MM.1S (cell line): ENCODE data around the gene RHOT1.
"Not testable (repeated sequence)": the region's sequence is repeated elsewhere in the genome, so short reads cannot be mapped to it uniquely, and the experiment has no call there.

Source experiments
- DNase-seq: peaks from one replicate; pipeline ENCODE4 v3.0.0-alpha.2; 2015
- H2AFZ ChIP-seq: fragments of 300-600 bp; sonication (generic); 2 replicates; pipeline ENCODE4 v1.6.0; 2016; ENCODE audit warnings: antibody characterized with exemption, low read length
- H3F3A ChIP-seq: fragments of 300-600 bp; sonication (generic); 2 replicates; pipeline ENCODE4 v1.6.1; 2016; ENCODE audit warnings: mild to moderate bottlenecking, antibody characterized with exemption, low read length, moderate library complexity, mixed read lengths; ENCODE audit not compliant: insufficient read depth
- H3K27ac ChIP-seq: fragments of 300-600 bp; sonication (generic); 2 replicates; pipeline ENCODE4 v1.5.1; 2016; ENCODE audit warnings: mild to moderate bottlenecking, low read length
- H3K27me3 ChIP-seq: fragments of 300-600 bp; sonication (generic); replicated peaks from 2 replicates; pipeline ENCODE4 v1.6.0; 2016; ENCODE audit warnings: low read length; ENCODE audit not compliant: insufficient read depth
- H3K36me3 ChIP-seq: fragments of 300-600 bp; sonication (generic); replicated peaks from 2 replicates; pipeline ENCODE4 v1.6.1; 2016; ENCODE audit warnings: mild to moderate bottlenecking, low read length, mixed read lengths; ENCODE audit not compliant: insufficient read depth
- H3K4me1 ChIP-seq: fragments of 300-600 bp; sonication (generic); 2 replicates; pipeline ENCODE4 v1.6.1; 2016; ENCODE audit warnings: low read length, mixed read lengths
- H3K4me2 ChIP-seq: fragments of 300-600 bp; sonication (generic); 2 replicates; pipeline ENCODE4 v1.6.0; 2016; ENCODE audit warnings: low read depth, low read length
- H3K4me3 ChIP-seq: fragments of 300-600 bp; sonication (generic); 2 replicates; pipeline ENCODE4 v1.5.1; 2016; ENCODE audit warnings: low read length, mixed read lengths
- H3K79me2 ChIP-seq: fragments of 300-600 bp; sonication (generic); 2 replicates; pipeline ENCODE4 v1.6.1; 2016; ENCODE audit warnings: mixed run types, low read length, mixed read lengths
- H3K9ac ChIP-seq: fragments of 300-600 bp; sonication (generic); 2 replicates; pipeline ENCODE4 v1.6.1; 2016; ENCODE audit warnings: low read length, mixed read lengths
- H3K9me2 ChIP-seq: fragments of 300-600 bp; sonication (generic); replicated peaks from 2 replicates; pipeline ENCODE4 v1.6.1; 2016; ENCODE audit warnings: mild to moderate bottlenecking, low read length, mixed read lengths; ENCODE audit not compliant: insufficient read depth
- H3K9me3 ChIP-seq: fragments of 300-600 bp; sonication (generic); replicated peaks from 2 replicates; pipeline ENCODE4 v1.6.1; 2016; ENCODE audit warnings: mild to moderate bottlenecking, low read length, mixed read lengths; ENCODE audit not compliant: insufficient read depth
- H4K20me1 ChIP-seq: fragments of 300-600 bp; sonication (generic); 2 replicates; pipeline ENCODE4 v1.6.1; 2016; ENCODE audit warnings: mild to moderate bottlenecking, low read length, moderate library complexity, mixed read lengths; ENCODE audit not compliant: insufficient read depth
- EZH2 ChIP-seq: fragments of 300-600 bp; sonication (generic); optimal IDR thresholded peaks from 2 replicates; pipeline ENCODE3; 2017; ENCODE audit warnings: low read depth, mild to moderate bottlenecking, antibody characterized with exemption, low read length, mixed read lengths
- EZH2phosphoT487 ChIP-seq: fragments of 300-600 bp; sonication (generic); IDR thresholded peaks from 2 replicates; pipeline ENCODE4 v1.6.1; 2018; ENCODE audit warnings: antibody characterized with exemption, low read length
- TF ChIP-seq, protein P1 (sequence below): fragments of 300-600 bp; sonication (generic); IDR thresholded peaks from 2 replicates; pipeline ENCODE4 v1.5.1; 2016; ENCODE audit warnings: antibody characterized with exemption, low read length, mixed read lengths

Gene RHOT1

GRCh38 chr17:32142857-32143526 is 690 bp downstream of the RHOT1 start:
- peak; percentile 27 for DNase-seq
- Histone ChIP-seq H2AFZ (peak overlapping the region; percentile 65), H3K4me1 (peaks cover 5% of the 10 kb centered on the region; the same call in 1 of the 2 replicates), H3K27ac (peak overlapping the region; percentile 23; the same call in 1 of the 2 replicates), H3F3A (peaks cover 15% of the 10 kb centered on the region), H3K27me3 (no peaks in the 10 kb centered on the region), H4K20me1 (no peaks in the 10 kb centered on the region), H3K4me3 (peak overlapping the region; percentile 74), H3K9me2 (no peaks in the 10 kb centered on the region), H3K79me2 (peaks cover 43% of the 10 kb centered on the region), H3K9ac (peak overlapping the region; percentile 59), H3K9me3 (no peaks in the 10 kb centered on the region), H3K4me2 (peak overlapping the region; percentile 71), H3K36me3 (no peaks in the 10 kb centered on the region)
- TF ChIP-seq EZH2phosphoT487 = no peak
- TF ChIP-seq, protein P1, sequence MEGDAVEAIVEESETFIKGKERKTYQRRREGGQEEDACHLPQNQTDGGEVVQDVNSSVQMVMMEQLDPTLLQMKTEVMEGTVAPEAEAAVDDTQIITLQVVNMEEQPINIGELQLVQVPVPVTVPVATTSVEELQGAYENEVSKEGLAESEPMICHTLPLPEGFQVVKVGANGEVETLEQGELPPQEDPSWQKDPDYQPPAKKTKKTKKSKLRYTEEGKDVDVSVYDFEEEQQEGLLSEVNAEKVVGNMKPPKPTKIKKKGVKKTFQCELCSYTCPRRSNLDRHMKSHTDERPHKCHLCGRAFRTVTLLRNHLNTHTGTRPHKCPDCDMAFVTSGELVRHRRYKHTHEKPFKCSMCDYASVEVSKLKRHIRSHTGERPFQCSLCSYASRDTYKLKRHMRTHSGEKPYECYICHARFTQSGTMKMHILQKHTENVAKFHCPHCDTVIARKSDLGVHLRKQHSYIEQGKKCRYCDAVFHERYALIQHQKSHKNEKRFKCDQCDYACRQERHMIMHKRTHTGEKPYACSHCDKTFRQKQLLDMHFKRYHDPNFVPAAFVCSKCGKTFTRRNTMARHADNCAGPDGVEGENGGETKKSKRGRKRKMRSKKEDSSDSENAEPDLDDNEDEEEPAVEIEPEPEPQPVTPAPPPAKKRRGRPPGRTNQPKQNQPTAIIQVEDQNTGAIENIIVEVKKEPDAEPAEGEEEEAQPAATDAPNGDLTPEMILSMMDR = no peak
- TF ChIP-seq EZH2 = no peak

DNA sequence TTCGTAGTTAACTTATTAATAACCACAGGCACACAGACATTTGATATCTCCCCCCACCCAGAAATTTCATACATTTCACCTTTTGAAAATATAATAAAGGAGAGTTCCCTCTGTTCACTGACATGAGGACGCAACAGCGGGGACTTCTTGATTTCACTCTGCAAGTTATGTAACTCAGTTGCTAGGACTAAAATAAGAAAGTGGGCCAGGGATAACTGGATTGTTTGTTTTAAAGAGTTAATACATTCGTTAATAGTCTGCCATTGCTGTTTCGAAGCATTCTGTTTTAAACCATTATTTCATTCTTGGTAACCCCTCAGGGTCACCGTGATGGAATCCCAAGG is 1.2 kb downstream of the RHOT1 start:
- H3K9me3 ChIP-seq = no peaks in the 10 kb centered on the region
- no peaks in the 10 kb centered on the region for H4K20me1 ChIP-seq
- H3K36me3 ChIP-seq = no peaks in the 10 kb centered on the region
- peaks cover 48% of the 10 kb centered on the region for H3K79me2 ChIP-seq
- DNase-seq = no peak
- H3K4me3 ChIP-seq = peak overlapping the region; percentile 74
- H3F3A ChIP-seq = peaks cover 15% of the 10 kb centered on the region
- H3K9me2 ChIP-seq = no peaks in the 10 kb centered on the region
- TF ChIP-seq EZH2phosphoT487 = no peak
- peak overlapping the region; percentile 71 for H3K4me2 ChIP-seq
- H3K9ac ChIP-seq = peak overlapping the region; percentile 59; the same call in 1 of the 2 replicates
- H2AFZ ChIP-seq = no peak overlapping the region
- H3K4me1 ChIP-seq = peaks cover 5% of the 10 kb centered on the region; the same call in 1 of the 2 replicates
- H3K27me3 ChIP-seq = no peaks in the 10 kb centered on the region
- no peak overlapping the region for H3K27ac ChIP-seq

- not testable (repeated sequence) for H3K9me3 ChIP-seq, H3K36me3 ChIP-seq, H2AFZ ChIP-seq, H3K9me2 ChIP-seq, H3K9ac ChIP-seq, H3K27me3 ChIP-seq, H3K27ac ChIP-seq, DNase-seq, H4K20me1 ChIP-seq, H3K4me3 ChIP-seq, H3K4me1 ChIP-seq, H3K4me2 ChIP-seq
- Histone ChIP-seq H3K79me2 (peaks cover 53% of the 10 kb centered on the region), H3F3A (peaks cover 15% of the 10 kb centered on the region)
Measured at GRCh38 chr17:32144442-32144841, 2.1 kb downstream of the RHOT1 start.

DNA sequence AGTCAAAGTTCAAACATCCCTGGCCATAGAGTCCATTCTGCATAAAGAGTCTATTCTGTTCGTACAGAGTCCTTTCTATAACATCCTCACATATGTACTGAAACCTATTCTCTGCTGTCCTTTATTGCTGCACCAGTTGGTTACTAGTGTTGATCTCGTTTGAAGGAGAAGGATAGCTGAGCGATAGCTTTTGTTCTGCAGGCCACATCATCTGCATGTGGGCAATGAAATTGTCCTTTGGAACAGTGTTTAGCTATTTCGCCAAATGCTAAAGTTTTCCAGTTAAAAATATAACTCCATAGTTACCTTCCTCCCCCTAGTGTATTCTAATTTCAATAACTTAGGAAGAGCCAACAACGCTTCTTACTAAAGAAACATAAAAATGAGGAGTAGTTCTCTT is 6.0 kb downstream of the RHOT1 start:
- Histone ChIP-seq H3K36me3 (no peaks in the 10 kb centered on the region), H2AFZ (no peak overlapping the region), H3K9ac (no peak overlapping the region), H3K9me3 (no peaks in the 10 kb centered on the region), H3K27ac (no peak overlapping the region), H3K4me1 (peaks cover 4% of the 10 kb centered on the region; the same call in 1 of the 2 replicates), H3K4me3 (no peak overlapping the region), H3K79me2 (peaks cover 73% of the 10 kb centered on the region), H3F3A (no peaks in the 10 kb centered on the region), H3K27me3 (no peaks in the 10 kb centered on the region), H3K9me2 (no peaks in the 10 kb centered on the region), H4K20me1 (no peaks in the 10 kb centered on the region), H3K4me2 (no peak overlapping the region)
- TF ChIP-seq EZH2phosphoT487 (no peak), EZH2 (no peak)
- TF ChIP-seq, protein P1 = no peak
- DNase-seq = no peak
